GM06990 (cell line): ENCODE measurements around the gene TAPT1.
"Not testable (repeated sequence)": the region's sequence is repeated elsewhere in the genome, so short reads cannot be mapped to it uniquely, and the experiment has no call there.

Experiments
- DNase-seq: peaks from one replicate; pipeline ENCODE4 v3.0.0-alpha.2; 2011; ENCODE audit not compliant: insufficient read length; ENCODE audit errors: extremely low read depth
- H3K27me3 ChIP-seq: replicated peaks from 2 replicates; pipeline ENCODE4 v1.6.0; 2011; ENCODE audit warnings: low read length; ENCODE audit not compliant: control insufficient read depth, insufficient read depth
- H3K36me3 ChIP-seq: 2 replicates; pipeline ENCODE4 v1.5.1; 2011; ENCODE audit warnings: low read length; ENCODE audit not compliant: control insufficient read depth, insufficient read depth
- H3K4me3 ChIP-seq: replicated peaks from 2 replicates; pipeline ENCODE4 v1.5.1; 2011; ENCODE audit warnings: low read depth, mild to moderate bottlenecking, control low read depth, low read length
- CTCF ChIP-seq: IDR thresholded peaks from 2 replicates; pipeline ENCODE4 v1.5.1; 2011; ENCODE audit warnings: low read length, control low read depth, mild to moderate bottlenecking, inconsistent platforms; ENCODE audit not compliant: insufficient read depth, poor library complexity, severe bottlenecking

The TAPT1 gene

GRCh38 chr4:16157609-16158503, 68.4 kb downstream of the TAPT1 start:
- peaks cover 2% of the 10 kb centered on the region for H3K36me3 ChIP-seq
- no peaks in the 10 kb centered on the region for H3K27me3 ChIP-seq
- H3K4me3 ChIP-seq: no peak overlapping the region
- no peak for DNase-seq
- no peak for TF ChIP-seq CTCF

- TF ChIP-seq CTCF: no peak
- H3K36me3 ChIP-seq: no peaks in the 10 kb centered on the region
- H3K27me3 ChIP-seq: no peaks in the 10 kb centered on the region
- H3K4me3 ChIP-seq: no peak overlapping the region
- no peak for DNase-seq
Measured at GRCh38 chr4:16155528-16156169, 70.6 kb downstream of the TAPT1 start.

- no peak for TF ChIP-seq CTCF
- Histone ChIP-seq H3K36me3 (no peaks in the 10 kb centered on the region), H3K4me3 (no peak overlapping the region), H3K27me3 (no peaks in the 10 kb centered on the region)
- no peak for DNase-seq
Measured at GRCh38 chr4:16154451-16154850, 71.8 kb downstream of the TAPT1 start.

- H3K4me3 ChIP-seq: no peak overlapping the region
- no peak for DNase-seq
- no peaks in the 10 kb centered on the region for H3K36me3 ChIP-seq
- no peak for TF ChIP-seq CTCF
- no peaks in the 10 kb centered on the region; the same call in 1 of the 2 replicates for H3K27me3 ChIP-seq
Measured at GRCh38 chr4:16150716-16151115, 75.6 kb downstream of the TAPT1 start.

GRCh38 chr4:16144913-16145312, 81.4 kb downstream of the TAPT1 start:
- not testable (repeated sequence) for H3K4me3 ChIP-seq, DNase-seq, H3K36me3 ChIP-seq, H3K27me3 ChIP-seq

GRCh38 chr4:16142598-16143310, 83.5 kb downstream of the TAPT1 start:
- H3K36me3 ChIP-seq: no peaks in the 10 kb centered on the region
- TF ChIP-seq CTCF: no peak
- DNase-seq: no peak

More at GRCh38 chr4:16142598-16143310, 83.5 kb downstream of the TAPT1 start:
- H3K27me3 ChIP-seq: no peaks in the 10 kb centered on the region
- no peak overlapping the region for H3K4me3 ChIP-seq
